Smooth muscle cell of the brain vasculature (primary cell): Measurements from ENCODE around the gene KCNE4.
A peak's percentile ranks its signal among the peaks of the same experiment; 100 is the strongest.

ENCODE experiments used
- DNase-seq: peaks from one replicate; pipeline ENCODE4 v3.0.0-alpha.2; 2012; ENCODE audit warnings: low read depth, low spot score

KCNE4 gene

GRCh38 chr2:223040527-223040926 is 11.5 kb upstream of the KCNE4 start:
- no peak for DNase-seq

GRCh38 chr2:223041527-223042109 is 10.4 kb upstream of the KCNE4 start:
- peak; percentile 89 for DNase-seq

- no peak for DNase-seq
These were observed 9.7 kb upstream of the KCNE4 start for GRCh38 chr2:223042284-223042683.

- no peak for DNase-seq
These were observed 9.3 kb upstream of the KCNE4 start for GRCh38 chr2:223042704-223043118.

- DNase-seq, result no peak
These were observed 8.6 kb upstream of the KCNE4 start for GRCh38 chr2:223043164-223043941.

GRCh38 chr2:223044092-223044836 is 7.7 kb upstream of the KCNE4 start:
- DNase-seq, result no peak

GRCh38 chr2:223044916-223045700 is 6.9 kb upstream of the KCNE4 start:
- DNase-seq, result no peak

GRCh38 chr2:223046470-223047040 is 5.4 kb upstream of the KCNE4 start:
- DNase-seq, result no peak

- DNase-seq, result no peak
These were observed 4.7 kb upstream of the KCNE4 start for GRCh38 chr2:223047260-223047761.

- no peak for DNase-seq
These were observed 3.5 kb upstream of the KCNE4 start for GRCh38 chr2:223048519-223048918.

- no peak for DNase-seq
These were observed 2.6 kb upstream of the KCNE4 start for GRCh38 chr2:223049356-223049755.

GRCh38 chr2:223050188-223050587 is 1.8 kb upstream of the KCNE4 start:
- DNase-seq, result no peak

GRCh38 chr2:223050900-223051504 is 988 bp upstream of the KCNE4 start:
- no peak for DNase-seq

GRCh38 chr2:223052548-223053483 is 826 bp downstream of the KCNE4 start:
- no peak for DNase-seq

- DNase-seq, result no peak
These were observed 1.6 kb downstream of the KCNE4 start for GRCh38 chr2:223053484-223054192.

GRCh38 chr2:223054193-223054781 is 2.3 kb downstream of the KCNE4 start:
- no peak for DNase-seq

- DNase-seq, result no peak
These were observed 3.1 kb downstream of the KCNE4 start for GRCh38 chr2:223055140-223055539.

- no peak for DNase-seq
These were observed 3.8 kb downstream of the KCNE4 start for GRCh38 chr2:223055836-223056235.
